Glutamatergic neuron (in vitro differentiated cells): Measurements from ENCODE around the gene ING3. TPM values are rescaled to one million over a fixed set of nuclear protein-coding genes. Genes with fewer than 3 reads are reported as not detected.

Experiments used
- DNase-seq: peaks from one replicate; pipeline ENCODE4 v3.0.0; 2022
- H3K27ac Mint-ChIP-seq: one replicate; pipeline ENCODE4 v1.8.0; 2020; ENCODE audit warnings: mild to moderate bottlenecking, mixed read lengths, inconsistent platforms; ENCODE audit not compliant: unreplicated experiment
- H3K27me3 Mint-ChIP-seq: one replicate; pipeline ENCODE4 v1.8.0; 2020; ENCODE audit warnings: mild to moderate bottlenecking, moderate library complexity, mixed read lengths, inconsistent platforms; ENCODE audit not compliant: unreplicated experiment
- H3K36me3 Mint-ChIP-seq: one replicate; pipeline ENCODE4 v1.8.0; 2020; ENCODE audit warnings: mild to moderate bottlenecking, mixed read lengths, inconsistent platforms; ENCODE audit not compliant: unreplicated experiment
- H3K4me1 Mint-ChIP-seq: one replicate; pipeline ENCODE4 v1.8.0; 2020; ENCODE audit warnings: mild to moderate bottlenecking, low read depth, mixed read lengths, inconsistent platforms; ENCODE audit not compliant: unreplicated experiment
- H3K4me3 Mint-ChIP-seq: one replicate; pipeline ENCODE4 v1.8.0; 2020; ENCODE audit warnings: mild to moderate bottlenecking, mixed read lengths, inconsistent platforms; ENCODE audit not compliant: unreplicated experiment
- H3K9me3 Mint-ChIP-seq: one replicate; pipeline ENCODE4 v1.8.0; 2020; ENCODE audit warnings: mild to moderate bottlenecking, moderate library complexity, mixed read lengths, inconsistent platforms; ENCODE audit not compliant: unreplicated experiment
- total RNA-seq: library from RNA; stranded (reverse); fragmentation: NEBNext Ultra II Directional; extraction: Animal tissue kit (Norgen Biotek cat#: 25700); gene quantifications from one replicate; pipeline ENCODE4 v1.2.1, GENCODE V29; 2021; ENCODE audit not compliant: unreplicated experiment
- TF ChIP-seq, protein P1 (sequence below): fragments of 200-600 bp; sonication (generic); IDR thresholded peaks from one replicate; pipeline ENCODE4 v1.5.0; 2021; ENCODE audit not compliant: partially characterized antibody, unreplicated experiment

Gene ING3
- total RNA-seq, 1 donor from 2014 or later: 14.9 TPM

GRCh38 chr7:121012919-121013318, 62.3 kb downstream of the ING3 start:
- no peaks in the 10 kb centered on the region for H3K4me1 Mint-ChIP-seq
- no peaks in the 10 kb centered on the region for H3K36me3 Mint-ChIP-seq
- no peak for DNase-seq
- TF ChIP-seq, protein P1, sequence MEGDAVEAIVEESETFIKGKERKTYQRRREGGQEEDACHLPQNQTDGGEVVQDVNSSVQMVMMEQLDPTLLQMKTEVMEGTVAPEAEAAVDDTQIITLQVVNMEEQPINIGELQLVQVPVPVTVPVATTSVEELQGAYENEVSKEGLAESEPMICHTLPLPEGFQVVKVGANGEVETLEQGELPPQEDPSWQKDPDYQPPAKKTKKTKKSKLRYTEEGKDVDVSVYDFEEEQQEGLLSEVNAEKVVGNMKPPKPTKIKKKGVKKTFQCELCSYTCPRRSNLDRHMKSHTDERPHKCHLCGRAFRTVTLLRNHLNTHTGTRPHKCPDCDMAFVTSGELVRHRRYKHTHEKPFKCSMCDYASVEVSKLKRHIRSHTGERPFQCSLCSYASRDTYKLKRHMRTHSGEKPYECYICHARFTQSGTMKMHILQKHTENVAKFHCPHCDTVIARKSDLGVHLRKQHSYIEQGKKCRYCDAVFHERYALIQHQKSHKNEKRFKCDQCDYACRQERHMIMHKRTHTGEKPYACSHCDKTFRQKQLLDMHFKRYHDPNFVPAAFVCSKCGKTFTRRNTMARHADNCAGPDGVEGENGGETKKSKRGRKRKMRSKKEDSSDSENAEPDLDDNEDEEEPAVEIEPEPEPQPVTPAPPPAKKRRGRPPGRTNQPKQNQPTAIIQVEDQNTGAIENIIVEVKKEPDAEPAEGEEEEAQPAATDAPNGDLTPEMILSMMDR: no peak
- H3K27ac Mint-ChIP-seq: no peak overlapping the region
- no peak overlapping the region for H3K4me3 Mint-ChIP-seq
- no peaks in the 10 kb centered on the region for H3K9me3 Mint-ChIP-seq
- H3K27me3 Mint-ChIP-seq: no peaks in the 10 kb centered on the region

DNA sequence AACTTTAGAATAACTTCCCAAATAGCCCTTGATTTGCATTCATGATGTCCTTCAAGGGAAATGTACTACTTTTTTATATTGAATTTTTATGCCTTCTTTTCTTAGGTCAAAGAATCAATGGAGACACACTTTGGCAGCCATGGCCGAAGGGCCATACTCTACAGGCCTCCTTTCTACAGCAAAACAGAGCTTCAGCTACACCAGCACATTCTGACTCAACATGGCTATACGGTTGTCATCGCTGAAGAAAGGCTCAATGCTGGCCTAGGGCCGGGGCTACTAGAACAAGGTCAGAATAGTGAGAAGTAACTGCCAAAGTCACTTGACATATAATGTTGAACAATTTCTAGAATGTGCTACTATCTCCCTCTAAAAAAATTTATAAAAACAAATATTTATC, 65.0 kb downstream of the ING3 start:
- no peak overlapping the region for H3K27ac Mint-ChIP-seq
- TF ChIP-seq, protein P1: no peak
- no peaks in the 10 kb centered on the region for H3K27me3 Mint-ChIP-seq
- H3K9me3 Mint-ChIP-seq: no peaks in the 10 kb centered on the region
- no peak for DNase-seq
- H3K4me3 Mint-ChIP-seq: no peak overlapping the region
- no peaks in the 10 kb centered on the region for H3K4me1 Mint-ChIP-seq
- no peaks in the 10 kb centered on the region for H3K36me3 Mint-ChIP-seq

- Mint-ChIP-seq H3K4me1 (no peaks in the 10 kb centered on the region), H3K27ac (no peak overlapping the region), H3K4me3 (no peak overlapping the region)
These were observed 66.4 kb downstream of the ING3 start for GRCh38 chr7:121016966-121017365.

GRCh38 chr7:121017586-121017985, 67.0 kb downstream of the ING3 start:
- Mint-ChIP-seq H3K4me3 (no peak overlapping the region), H3K27ac (no peak overlapping the region), H3K9me3 (no peaks in the 10 kb centered on the region), H3K27me3 (no peaks in the 10 kb centered on the region), H3K36me3 (no peaks in the 10 kb centered on the region), H3K4me1 (no peaks in the 10 kb centered on the region)
- DNase-seq: no peak
- TF ChIP-seq, protein P1: no peak

More at GRCh38 chr7:121016966-121017365, 66.4 kb downstream of the ING3 start:
- no peaks in the 10 kb centered on the region for H3K9me3 Mint-ChIP-seq
- DNase-seq: no peak
- no peaks in the 10 kb centered on the region for H3K27me3 Mint-ChIP-seq
- no peaks in the 10 kb centered on the region for H3K36me3 Mint-ChIP-seq
- TF ChIP-seq, protein P1: no peak

DNA sequence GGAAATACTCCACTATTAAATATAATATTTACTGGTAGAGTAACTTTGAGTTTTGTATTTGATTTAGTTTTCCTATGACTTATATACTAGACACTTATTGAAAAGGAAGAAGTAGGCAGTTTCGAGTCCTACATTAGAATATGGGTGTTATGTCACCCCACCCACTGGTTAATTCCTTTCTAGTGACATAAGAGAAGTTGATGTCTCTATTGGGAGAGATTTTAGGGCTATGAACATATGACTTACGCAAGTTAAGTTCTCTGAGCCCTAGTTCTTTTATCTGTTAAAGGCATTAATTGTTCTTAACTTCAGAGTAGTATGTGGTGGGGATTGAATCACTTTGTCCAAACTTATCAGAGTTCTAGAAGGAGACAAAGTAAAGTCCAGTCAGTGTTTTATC, 68.4 kb downstream of the ING3 start:
- Mint-ChIP-seq H3K27me3 (no peaks in the 10 kb centered on the region), H3K27ac (no peak overlapping the region), H3K4me3 (no peak overlapping the region), H3K4me1 (no peaks in the 10 kb centered on the region), H3K36me3 (no peaks in the 10 kb centered on the region), H3K9me3 (no peaks in the 10 kb centered on the region)
- TF ChIP-seq, protein P1: no peak
- no peak for DNase-seq
